HEK293 (cell line): Measurements from ENCODE around the gene CCDC187.

Source experiments
- CTCF ChIA-PET: fragments of 350-600 bp; formaldehyde crosslinking; extraction: SDS; loops from one replicate; lab custom pipeline; 2021; ENCODE audit warnings: antibody characterized with exemption; lab: Yijun Ruan, JAX
- POLR2A ChIA-PET: fragments of 300-600 bp; formaldehyde crosslinking; extraction: SDS; loops from one replicate; lab custom pipeline; 2020; ENCODE audit warnings: antibody characterized with exemption, inconsistent platforms; lab: Yijun Ruan, JAX
- H3K27ac ChIP-seq: fragments of 200-500 bp; sonication (Bioruptor generic); 2 replicates; pipeline ENCODE4 v1.5.1; 2014; ENCODE audit warnings: low read depth, low read length, control low read depth, inconsistent platforms; ENCODE audit errors: extremely low read depth
- H3K36me3 ChIP-seq, 2 experiments: fragments of 200-500 bp in 1 of 2; sonication (Bioruptor generic) in 1 of 2; 1 replicate in 1 of 2; 2 replicates in 1 of 2; pipeline ENCODE4 v1.5.1; 2014 to 2017; ENCODE audit warnings: inconsistent platforms in 2 of 2, low read length in 2 of 2; ENCODE audit not compliant: control insufficient read depth in 2 of 2, insufficient read depth in 1 of 2
- H3K4me1 ChIP-seq: fragments of 200-500 bp; sonication (Bioruptor generic); 2 replicates; pipeline ENCODE4 v1.5.1; 2014; ENCODE audit warnings: mild to moderate bottlenecking, low read length, inconsistent platforms; ENCODE audit not compliant: control insufficient read depth, insufficient read depth
- H3K4me3 ChIP-seq: 2 replicates; pipeline ENCODE4 v1.5.1; 2011; ENCODE audit warnings: low read depth, mild to moderate bottlenecking, control low read depth, low read length, moderate library complexity
- H3K9me3 ChIP-seq: fragments of 200-500 bp; sonication (Bioruptor generic); 2 replicates; pipeline ENCODE4 v1.5.1; 2014; ENCODE audit warnings: low read depth, low read length, inconsistent platforms; ENCODE audit not compliant: control insufficient read depth, insufficient read depth
- BCL11A ChIP-seq: fragments of 450-650 bp; formaldehyde crosslinking; IDR thresholded peaks from 2 replicates; pipeline ENCODE4 v1.5.1; 2016; ENCODE audit warnings: low read depth, missing biosample characterization, missing genetic modification characterization
- FEZF1 ChIP-seq: fragments of 450-650 bp; formaldehyde crosslinking; IDR thresholded peaks from 2 replicates; pipeline ENCODE4 v1.5.1; 2016; ENCODE audit warnings: missing biosample characterization, missing genetic modification characterization
- GLI2 ChIP-seq: fragments of 450-650 bp; formaldehyde crosslinking; IDR thresholded peaks from 2 replicates; pipeline ENCODE4; 2017; ENCODE audit warnings: missing biosample characterization, missing genetic modification characterization, low read depth, borderline replicate concordance
- HOXA7 ChIP-seq: sonication (generic); formaldehyde crosslinking; IDR thresholded peaks from 2 replicates; pipeline ENCODE4 v1.8.1; 2022; ENCODE audit warnings: missing genetic modification reagents, borderline replicate concordance
- OVOL3 ChIP-seq: fragments of 450-650 bp; formaldehyde crosslinking; IDR thresholded peaks from 2 replicates; pipeline ENCODE4 v1.5.1; 2016; ENCODE audit warnings: missing biosample characterization, missing genetic modification characterization
- PRDM1 ChIP-seq: fragments of 450-650 bp; formaldehyde crosslinking; IDR thresholded peaks from 2 replicates; pipeline ENCODE4; 2016; ENCODE audit warnings: missing biosample characterization, missing genetic modification characterization
- ZEB2 ChIP-seq: fragments of 450-650 bp; formaldehyde crosslinking; IDR thresholded peaks from 2 replicates; pipeline ENCODE4 v1.5.1; 2016; ENCODE audit warnings: missing biosample characterization, missing genetic modification characterization
- ZNF112 ChIP-seq: fragments of 450-650 bp; formaldehyde crosslinking; IDR thresholded peaks from 2 replicates; pipeline ENCODE4 v1.5.0; 2017; ENCODE audit warnings: missing biosample characterization, missing genetic modification characterization
- ZNF16 ChIP-seq: fragments of 450-650 bp; formaldehyde crosslinking; IDR thresholded peaks from 2 replicates; pipeline ENCODE4 v1.5.1; 2016; ENCODE audit warnings: low read depth, missing biosample characterization, missing genetic modification characterization
- ZNF266 ChIP-seq: fragments of 450-650 bp; formaldehyde crosslinking; IDR thresholded peaks from 2 replicates; pipeline ENCODE4 v1.5.1; 2016; ENCODE audit warnings: missing biosample characterization, missing genetic modification characterization, low read depth
- ZNF292 ChIP-seq: fragments of 450-650 bp; formaldehyde crosslinking; IDR thresholded peaks from 2 replicates; pipeline ENCODE4 v1.5.1; 2016; ENCODE audit warnings: low read depth, missing biosample characterization, missing genetic modification characterization, borderline replicate concordance
- ZNF335 ChIP-seq: fragments of 450-650 bp; formaldehyde crosslinking; conservative IDR thresholded peaks from 2 replicates; pipeline ENCODE4 v1.5.1; 2016; ENCODE audit warnings: missing biosample characterization, missing genetic modification characterization
- ZNF394 ChIP-seq: fragments of 450-650 bp; formaldehyde crosslinking; IDR thresholded peaks from 2 replicates; pipeline ENCODE4 v1.5.1; 2016; ENCODE audit warnings: missing biosample characterization, missing genetic modification characterization, mild to moderate bottlenecking, moderate library complexity, borderline replicate concordance
- ZNF521 ChIP-seq: fragments of 450-650 bp; formaldehyde crosslinking; IDR thresholded peaks from 2 replicates; pipeline ENCODE4 v1.5.1; 2017; ENCODE audit warnings: missing biosample characterization, mild to moderate bottlenecking, missing genetic modification characterization
- ZNF544 ChIP-seq: fragments of 450-650 bp; formaldehyde crosslinking; IDR thresholded peaks from 2 replicates; pipeline ENCODE4 v1.5.0; 2017; ENCODE audit warnings: missing biosample characterization, missing genetic modification characterization
- ZNF558 ChIP-seq: fragments of 450-650 bp; formaldehyde crosslinking; IDR thresholded peaks from 2 replicates; pipeline ENCODE4 v1.5.1; 2016; ENCODE audit warnings: missing biosample characterization, missing genetic modification characterization
- ZNF623 ChIP-seq: fragments of 450-650 bp; formaldehyde crosslinking; IDR thresholded peaks from 2 replicates; pipeline ENCODE4 v1.5.1; 2016; ENCODE audit warnings: missing biosample characterization, missing genetic modification characterization
- ZNF677 ChIP-seq: fragments of 450-650 bp; IDR thresholded peaks from 2 replicates; pipeline ENCODE4 v1.5.0; 2018; ENCODE audit warnings: missing biosample characterization, mild to moderate bottlenecking, missing genetic modification characterization, moderate library complexity
- ZNF707 ChIP-seq: fragments of 450-650 bp; formaldehyde crosslinking; IDR thresholded peaks from 2 replicates; pipeline ENCODE4 v1.5.1; 2016; ENCODE audit warnings: missing biosample characterization, missing genetic modification characterization
- TF ChIP-seq, protein P1 (sequence below): fragments of 450-650 bp; formaldehyde crosslinking; IDR thresholded peaks from 2 replicates; pipeline ENCODE4 v1.5.1; 2016; ENCODE audit warnings: missing biosample characterization, missing genetic modification characterization
- TF ChIP-seq, protein P2 (sequence below): fragments of 450-650 bp; formaldehyde crosslinking; IDR thresholded peaks from 2 replicates; pipeline ENCODE4 v1.5.1; 2016; ENCODE audit warnings: missing biosample characterization, missing genetic modification characterization
- TF ChIP-seq, protein P3 (sequence below): fragments of 450-650 bp; formaldehyde crosslinking; IDR thresholded peaks from 2 replicates; pipeline ENCODE4 v1.5.1; 2016; ENCODE audit warnings: missing biosample characterization, missing genetic modification characterization
- TF ChIP-seq, protein P4 (sequence below): fragments of 450-650 bp; formaldehyde crosslinking; IDR thresholded peaks from 2 replicates; pipeline ENCODE4 v1.5.1; 2016; ENCODE audit warnings: missing biosample characterization, missing genetic modification characterization, borderline replicate concordance

CCDC187 gene

DNA sequence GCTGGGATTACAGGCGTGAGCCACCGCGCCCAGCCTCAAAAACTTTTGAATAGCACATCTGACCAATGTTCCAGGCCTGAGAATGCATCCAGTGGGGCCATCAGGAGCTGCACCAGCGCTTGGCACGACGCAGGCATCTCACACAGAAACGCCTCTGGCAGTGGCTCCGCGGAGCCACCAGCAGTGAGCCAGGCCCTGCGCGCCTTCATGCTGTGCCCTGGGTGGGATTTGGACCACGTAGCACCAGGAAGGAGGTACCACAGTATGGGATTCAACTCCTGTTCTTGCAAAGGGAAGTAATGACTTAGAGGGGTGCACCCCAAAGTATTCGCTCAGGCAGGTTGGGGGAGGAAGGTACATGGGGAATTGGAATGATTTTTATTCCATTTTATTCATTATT lies 3.0 kb downstream of the CCDC187 start (continued):
- TF ChIP-seq ZNF521 (tag by site-specific recombination) = no peak

DNA sequence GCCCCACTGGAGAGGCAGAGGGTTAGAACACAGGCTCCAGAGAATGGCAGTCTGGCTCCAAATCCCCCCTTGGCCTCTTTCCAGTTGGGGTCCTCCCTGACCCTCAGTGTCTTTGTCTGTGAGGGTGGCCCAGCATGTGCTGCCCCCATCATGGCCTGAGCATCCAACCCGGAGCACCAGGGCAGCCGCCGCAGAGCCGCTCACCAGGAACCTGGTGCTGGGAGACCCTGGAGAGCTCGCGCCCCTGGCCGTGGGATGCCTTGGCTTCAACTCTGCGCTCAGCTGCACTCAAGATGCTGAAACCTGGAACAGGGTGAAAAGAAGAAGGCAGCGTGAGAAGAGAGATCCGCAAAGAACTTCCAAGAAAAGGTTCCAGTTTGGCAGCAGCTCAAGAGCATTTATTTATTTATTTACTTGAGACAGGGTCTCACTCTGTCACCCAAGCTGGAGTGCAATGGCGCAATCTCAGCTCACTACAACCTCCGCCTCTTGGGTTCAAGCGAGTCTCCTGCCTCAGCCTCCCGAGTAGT lies 3.8 kb downstream of the CCDC187 start:
- no peak overlapping the region for H3K27ac ChIP-seq
- no peak overlapping the region for H3K4me3 ChIP-seq
- TF ChIP-seq OVOL3 (tag by site-specific recombination) (no peak), PRDM1 (no peak), ZNF335 (0 out of 2 replicates have a peak, but pooled peaks have one; percentile 15), ZEB2 (tag by site-specific recombination) (no peak), ZNF558 (tag by site-specific recombination) (no peak), ZNF292 (tag by site-specific recombination) (no peak)
- POLR2A ChIA-PET = no interaction called here
- H3K4me1 ChIP-seq = no peaks in the 10 kb centered on the region
- H3K36me3 ChIP-seq = no peaks in the 10 kb centered on the region
- no peaks in the 10 kb centered on the region for H3K9me3 ChIP-seq
- CTCF ChIA-PET = interaction anchor here (0.6 kb wide), 3 partner anchors 12 to 108 kb away, joined by 3 read pairs; no protein-coding TSS in a partner anchor

DNA sequence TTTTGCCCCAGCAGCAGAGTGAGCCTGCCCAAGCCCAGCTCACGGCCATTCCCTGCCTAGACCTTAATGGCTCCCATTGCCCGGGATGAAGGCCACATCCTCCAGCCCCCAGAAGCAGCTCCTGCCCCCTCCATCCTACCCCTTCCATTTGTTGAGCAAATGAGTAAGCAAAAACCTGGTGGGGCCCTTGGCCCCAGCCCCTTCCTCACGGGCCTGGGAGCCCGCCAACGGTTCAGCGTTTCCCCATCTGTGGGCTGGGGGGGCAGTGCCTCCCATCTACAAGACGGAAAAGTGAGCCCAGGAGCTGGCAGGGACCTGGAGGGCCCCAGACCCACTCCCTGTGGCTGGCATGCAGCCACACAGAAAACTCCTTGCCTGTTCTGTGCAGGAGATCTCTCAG lies 4.4 kb downstream of the CCDC187 start:
- ChIA-PET POLR2A (no interaction called here), CTCF (no interaction called here)
- Histone ChIP-seq H3K36me3 (no peaks in the 10 kb centered on the region), H3K4me1 (no peaks in the 10 kb centered on the region), H3K4me3 (no peak overlapping the region), H3K27ac (no peak overlapping the region), H3K9me3 (no peaks in the 10 kb centered on the region)
- TF ChIP-seq, protein P1, sequence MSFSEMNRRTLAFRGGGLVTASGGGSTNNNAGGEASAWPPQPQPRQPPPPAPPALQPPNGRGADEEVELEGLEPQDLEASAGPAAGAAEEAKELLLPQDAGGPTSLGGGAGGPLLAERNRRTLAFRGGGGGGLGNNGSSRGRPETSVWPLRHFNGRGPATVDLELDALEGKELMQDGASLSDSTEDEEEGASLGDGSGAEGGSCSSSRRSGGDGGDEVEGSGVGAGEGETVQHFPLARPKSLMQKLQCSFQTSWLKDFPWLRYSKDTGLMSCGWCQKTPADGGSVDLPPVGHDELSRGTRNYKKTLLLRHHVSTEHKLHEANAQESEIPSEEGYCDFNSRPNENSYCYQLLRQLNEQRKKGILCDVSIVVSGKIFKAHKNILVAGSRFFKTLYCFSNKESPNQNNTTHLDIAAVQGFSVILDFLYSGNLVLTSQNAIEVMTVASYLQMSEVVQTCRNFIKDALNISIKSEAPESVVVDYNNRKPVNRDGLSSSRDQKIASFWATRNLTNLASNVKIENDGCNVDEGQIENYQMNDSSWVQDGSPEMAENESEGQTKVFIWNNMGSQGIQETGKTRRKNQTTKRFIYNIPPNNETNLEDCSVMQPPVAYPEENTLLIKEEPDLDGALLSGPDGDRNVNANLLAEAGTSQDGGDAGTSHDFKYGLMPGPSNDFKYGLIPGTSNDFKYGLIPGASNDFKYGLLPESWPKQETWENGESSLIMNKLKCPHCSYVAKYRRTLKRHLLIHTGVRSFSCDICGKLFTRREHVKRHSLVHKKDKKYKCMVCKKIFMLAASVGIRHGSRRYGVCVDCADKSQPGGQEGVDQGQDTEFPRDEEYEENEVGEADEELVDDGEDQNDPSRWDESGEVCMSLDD (tag by site-specific recombination) = no peak
- TF ChIP-seq GLI2 = no peak
- TF ChIP-seq ZNF394 (tag by site-specific recombination) = no peak
- no peak for TF ChIP-seq ZNF16 (tag by site-specific recombination)
- TF ChIP-seq, protein P2, sequence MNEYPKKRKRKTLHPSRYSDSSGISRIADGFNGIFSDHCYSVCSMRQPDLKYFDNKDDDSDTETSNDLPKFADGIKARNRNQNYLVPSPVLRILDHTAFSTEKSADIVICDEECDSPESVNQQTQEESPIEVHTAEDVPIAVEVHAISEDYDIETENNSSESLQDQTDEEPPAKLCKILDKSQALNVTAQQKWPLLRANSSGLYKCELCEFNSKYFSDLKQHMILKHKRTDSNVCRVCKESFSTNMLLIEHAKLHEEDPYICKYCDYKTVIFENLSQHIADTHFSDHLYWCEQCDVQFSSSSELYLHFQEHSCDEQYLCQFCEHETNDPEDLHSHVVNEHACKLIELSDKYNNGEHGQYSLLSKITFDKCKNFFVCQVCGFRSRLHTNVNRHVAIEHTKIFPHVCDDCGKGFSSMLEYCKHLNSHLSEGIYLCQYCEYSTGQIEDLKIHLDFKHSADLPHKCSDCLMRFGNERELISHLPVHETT = no peak
- no peak for TF ChIP-seq HOXA7 (CRISPR knock-in tag)
- TF ChIP-seq ZNF112 (tag by site-specific recombination) = no peak
- TF ChIP-seq FEZF1 (tag by site-specific recombination) = no peak
- no peak for TF ChIP-seq ZNF677 (tag by site-specific recombination)
- no peak for TF ChIP-seq BCL11A
- TF ChIP-seq, protein P3, sequence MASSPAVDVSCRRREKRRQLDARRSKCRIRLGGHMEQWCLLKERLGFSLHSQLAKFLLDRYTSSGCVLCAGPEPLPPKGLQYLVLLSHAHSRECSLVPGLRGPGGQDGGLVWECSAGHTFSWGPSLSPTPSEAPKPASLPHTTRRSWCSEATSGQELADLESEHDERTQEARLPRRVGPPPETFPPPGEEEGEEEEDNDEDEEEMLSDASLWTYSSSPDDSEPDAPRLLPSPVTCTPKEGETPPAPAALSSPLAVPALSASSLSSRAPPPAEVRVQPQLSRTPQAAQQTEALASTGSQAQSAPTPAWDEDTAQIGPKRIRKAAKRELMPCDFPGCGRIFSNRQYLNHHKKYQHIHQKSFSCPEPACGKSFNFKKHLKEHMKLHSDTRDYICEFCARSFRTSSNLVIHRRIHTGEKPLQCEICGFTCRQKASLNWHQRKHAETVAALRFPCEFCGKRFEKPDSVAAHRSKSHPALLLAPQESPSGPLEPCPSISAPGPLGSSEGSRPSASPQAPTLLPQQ (tag by site-specific recombination) = no peak
- TF ChIP-seq, protein P4, sequence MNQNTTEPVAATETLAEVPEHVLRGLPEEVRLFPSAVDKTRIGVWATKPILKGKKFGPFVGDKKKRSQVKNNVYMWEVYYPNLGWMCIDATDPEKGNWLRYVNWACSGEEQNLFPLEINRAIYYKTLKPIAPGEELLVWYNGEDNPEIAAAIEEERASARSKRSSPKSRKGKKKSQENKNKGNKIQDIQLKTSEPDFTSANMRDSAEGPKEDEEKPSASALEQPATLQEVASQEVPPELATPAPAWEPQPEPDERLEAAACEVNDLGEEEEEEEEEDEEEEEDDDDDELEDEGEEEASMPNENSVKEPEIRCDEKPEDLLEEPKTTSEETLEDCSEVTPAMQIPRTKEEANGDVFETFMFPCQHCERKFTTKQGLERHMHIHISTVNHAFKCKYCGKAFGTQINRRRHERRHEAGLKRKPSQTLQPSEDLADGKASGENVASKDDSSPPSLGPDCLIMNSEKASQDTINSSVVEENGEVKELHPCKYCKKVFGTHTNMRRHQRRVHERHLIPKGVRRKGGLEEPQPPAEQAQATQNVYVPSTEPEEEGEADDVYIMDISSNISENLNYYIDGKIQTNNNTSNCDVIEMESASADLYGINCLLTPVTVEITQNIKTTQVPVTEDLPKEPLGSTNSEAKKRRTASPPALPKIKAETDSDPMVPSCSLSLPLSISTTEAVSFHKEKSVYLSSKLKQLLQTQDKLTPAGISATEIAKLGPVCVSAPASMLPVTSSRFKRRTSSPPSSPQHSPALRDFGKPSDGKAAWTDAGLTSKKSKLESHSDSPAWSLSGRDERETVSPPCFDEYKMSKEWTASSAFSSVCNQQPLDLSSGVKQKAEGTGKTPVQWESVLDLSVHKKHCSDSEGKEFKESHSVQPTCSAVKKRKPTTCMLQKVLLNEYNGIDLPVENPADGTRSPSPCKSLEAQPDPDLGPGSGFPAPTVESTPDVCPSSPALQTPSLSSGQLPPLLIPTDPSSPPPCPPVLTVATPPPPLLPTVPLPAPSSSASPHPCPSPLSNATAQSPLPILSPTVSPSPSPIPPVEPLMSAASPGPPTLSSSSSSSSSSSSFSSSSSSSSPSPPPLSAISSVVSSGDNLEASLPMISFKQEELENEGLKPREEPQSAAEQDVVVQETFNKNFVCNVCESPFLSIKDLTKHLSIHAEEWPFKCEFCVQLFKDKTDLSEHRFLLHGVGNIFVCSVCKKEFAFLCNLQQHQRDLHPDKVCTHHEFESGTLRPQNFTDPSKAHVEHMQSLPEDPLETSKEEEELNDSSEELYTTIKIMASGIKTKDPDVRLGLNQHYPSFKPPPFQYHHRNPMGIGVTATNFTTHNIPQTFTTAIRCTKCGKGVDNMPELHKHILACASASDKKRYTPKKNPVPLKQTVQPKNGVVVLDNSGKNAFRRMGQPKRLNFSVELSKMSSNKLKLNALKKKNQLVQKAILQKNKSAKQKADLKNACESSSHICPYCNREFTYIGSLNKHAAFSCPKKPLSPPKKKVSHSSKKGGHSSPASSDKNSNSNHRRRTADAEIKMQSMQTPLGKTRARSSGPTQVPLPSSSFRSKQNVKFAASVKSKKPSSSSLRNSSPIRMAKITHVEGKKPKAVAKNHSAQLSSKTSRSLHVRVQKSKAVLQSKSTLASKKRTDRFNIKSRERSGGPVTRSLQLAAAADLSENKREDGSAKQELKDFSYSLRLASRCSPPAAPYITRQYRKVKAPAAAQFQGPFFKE (tag by site-specific recombination) = no peak
- TF ChIP-seq ZNF544 (tag by site-specific recombination) = no peak
- TF ChIP-seq ZNF266 (tag by site-specific recombination) = no peak
- no peak for TF ChIP-seq ZNF707 (tag by site-specific recombination)
- no peak for TF ChIP-seq ZNF623 (tag by site-specific recombination)
